ENCODE data around the gene PAOX.
"Not testable (repeated sequence)": the region's sequence is repeated elsewhere in the genome, so short reads cannot be mapped to it uniquely, and the experiment has no call there.

The PAOX gene

DNA sequence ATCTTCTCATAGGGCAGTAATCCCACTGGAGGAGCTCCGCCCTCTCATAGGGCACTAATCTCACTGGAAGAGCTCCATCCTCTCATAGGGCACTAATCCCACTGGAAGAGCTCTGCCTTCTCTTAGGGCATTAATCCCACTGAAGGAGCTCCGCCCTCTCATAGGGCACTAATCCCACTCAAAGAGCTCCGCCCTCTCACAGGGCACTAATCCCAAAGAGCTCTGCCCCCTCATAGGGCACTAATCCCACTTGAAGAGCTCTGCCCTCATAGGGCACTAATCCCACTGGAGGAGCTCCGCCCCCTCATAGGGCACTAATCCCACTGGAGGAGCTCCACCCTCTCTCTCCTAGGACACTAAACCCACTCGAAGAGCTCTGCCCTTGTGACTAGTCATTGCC, 17.8 kb upstream of the PAOX start:
- no peak for DNase-seq (ENCODE audit: low read depth in 1 of 2, low spot score in 1 of 2)
- TF ChIP-seq JUND (IDR thresholded peaks at IDR 0.05; ENCODE audit: low read depth) = no peak
- in situ Hi-C loops (cut with HindIII; ENCODE audit: low pct_unique_long_range_greater_than_20kb, low sequenced_read_pairs) = no loop called here

DNA sequence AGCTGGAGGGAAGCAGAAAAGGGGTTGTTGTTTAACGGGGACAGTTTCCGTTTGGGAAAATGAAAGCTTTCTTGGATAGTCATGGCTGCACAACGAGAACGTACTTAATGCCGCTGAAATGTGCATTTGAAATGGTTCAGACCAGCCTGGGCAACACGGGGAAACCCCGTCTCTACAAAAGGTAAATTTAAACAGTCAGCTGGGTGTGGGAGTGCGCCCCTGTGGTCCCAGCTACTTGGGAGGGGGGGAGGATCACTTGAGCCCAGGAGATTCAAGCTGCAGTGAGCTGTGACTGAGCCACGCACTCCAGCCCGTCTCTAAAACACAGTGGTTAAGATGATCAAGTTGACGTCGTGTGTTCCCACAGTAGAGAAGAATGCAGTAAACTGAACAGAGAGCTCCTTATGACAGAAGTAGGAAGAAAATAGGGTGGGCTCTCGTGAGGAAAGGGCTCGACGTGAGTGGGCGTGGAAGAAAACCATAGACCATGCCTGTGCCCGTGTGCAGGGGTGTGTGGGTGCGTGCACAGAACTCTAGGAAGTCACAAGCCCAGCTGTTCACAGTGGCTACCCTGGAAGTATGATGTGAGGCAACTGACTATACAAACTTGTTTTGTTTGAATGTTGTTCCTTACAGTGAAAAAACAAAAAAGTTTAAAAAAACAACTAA, 17.2 kb upstream of the PAOX start:
- in situ Hi-C loops (cut with HindIII; ENCODE audit: low pct_unique_long_range_greater_than_20kb, low sequenced_read_pairs) = no loop called here
- TF ChIP-seq JUND (IDR thresholded peaks at IDR 0.05; ENCODE audit: low read depth) = no peak
- no peak for DNase-seq (ENCODE audit: low read depth in 1 of 2, low spot score in 1 of 2)

DNA sequence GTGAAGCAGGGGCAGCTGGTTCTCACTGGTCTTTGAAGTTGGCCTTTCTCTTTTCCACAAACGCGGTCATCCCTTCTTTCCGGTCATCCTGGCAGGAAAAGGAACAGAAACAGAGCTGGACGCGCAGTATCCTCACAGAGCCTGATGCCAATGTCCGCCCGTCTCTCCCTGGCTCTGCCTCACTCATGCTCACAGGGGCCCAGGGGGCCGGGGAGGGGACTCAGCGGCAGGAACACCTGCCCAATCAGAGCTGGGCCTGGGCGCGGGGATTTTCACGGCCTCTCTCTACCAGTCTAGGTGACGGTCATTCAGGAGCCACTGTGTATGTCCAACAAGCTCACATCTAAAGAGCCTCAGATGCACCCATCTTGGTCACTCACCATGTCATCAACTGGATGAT, 16.2 kb upstream of the PAOX start:
- TF ChIP-seq JUND (IDR thresholded peaks at IDR 0.05; ENCODE audit: low read depth) = no peak
- in situ Hi-C loops (cut with HindIII; ENCODE audit: low pct_unique_long_range_greater_than_20kb, low sequenced_read_pairs) = no loop called here
- no peak for DNase-seq (ENCODE audit: low read depth in 1 of 2, low spot score in 1 of 2)

- no peak for DNase-seq (ENCODE audit: low read depth in 1 of 2, low spot score in 1 of 2)
- no peak for TF ChIP-seq JUND (IDR thresholded peaks at IDR 0.05; ENCODE audit: low read depth)
- in situ Hi-C loops (cut with HindIII; ENCODE audit: low pct_unique_long_range_greater_than_20kb, low sequenced_read_pairs) = no loop called here
Measured at GRCh38 chr10:133364645-133365431, 14.2 kb upstream of the PAOX start.

DNA sequence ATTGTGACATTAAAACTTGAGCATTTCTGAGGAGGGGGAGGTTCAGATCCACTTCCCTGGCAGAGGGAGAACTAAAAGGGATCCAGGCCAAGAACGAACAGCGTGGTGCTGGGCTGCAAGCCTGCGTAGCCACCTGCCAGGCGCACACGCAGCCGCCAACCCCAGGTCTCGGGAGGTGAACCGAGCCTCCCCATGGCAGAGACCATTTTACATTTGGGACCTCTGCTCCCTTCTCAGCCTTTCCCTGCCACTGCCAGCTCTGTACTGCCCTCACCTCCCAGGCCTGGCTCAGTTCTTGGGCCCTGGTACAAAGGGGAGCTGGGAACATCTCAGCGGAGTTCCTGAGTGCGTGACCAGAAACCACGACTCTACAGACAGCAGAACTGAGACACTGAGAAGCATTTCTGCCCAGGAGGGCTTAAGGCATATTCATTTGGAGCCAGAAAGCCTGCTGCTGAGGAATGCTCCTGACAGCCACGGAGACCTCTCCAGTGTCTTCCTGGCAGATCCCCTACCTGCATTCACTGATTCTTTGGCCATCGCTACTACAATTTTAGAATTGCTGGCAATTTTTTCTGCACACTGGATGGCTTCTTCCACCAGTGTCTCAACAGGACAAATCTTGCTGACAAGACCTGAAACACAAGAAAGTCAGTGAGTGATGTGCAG, 13.5 kb upstream of the PAOX start:
- TF ChIP-seq JUND (IDR thresholded peaks at IDR 0.05; ENCODE audit: low read depth) = no peak
- in situ Hi-C loops (cut with HindIII; ENCODE audit: low pct_unique_long_range_greater_than_20kb, low sequenced_read_pairs) = no loop called here
- DNase-seq (ENCODE audit: low read depth in 1 of 2, low spot score in 1 of 2) = no peak

DNA sequence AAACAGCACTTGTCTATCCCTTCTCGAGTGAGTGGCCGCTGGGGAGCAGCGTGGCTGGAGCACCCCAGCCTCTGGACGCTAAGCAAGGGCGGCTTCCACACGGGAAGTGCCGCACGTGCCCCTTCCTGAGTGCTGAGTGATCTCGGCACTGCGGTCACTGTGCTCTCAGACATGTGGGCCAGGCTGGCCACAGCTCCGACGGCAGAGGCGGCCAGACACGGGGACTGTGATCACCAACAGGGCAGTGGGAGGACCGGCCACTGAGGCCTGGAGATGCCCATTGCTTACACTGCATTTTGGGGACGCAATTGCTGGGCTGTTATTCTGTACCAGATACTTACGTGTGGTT, 13.0 kb upstream of the PAOX start:
- TF ChIP-seq JUND (IDR thresholded peaks at IDR 0.05; ENCODE audit: low read depth) = no peak
- in situ Hi-C loops (cut with HindIII; ENCODE audit: low pct_unique_long_range_greater_than_20kb, low sequenced_read_pairs) = no loop called here
- DNase-seq (ENCODE audit: low read depth in 1 of 2, low spot score in 1 of 2) = no peak

GRCh38 chr10:133366751-133367150, 12.3 kb upstream of the PAOX start:
- in situ Hi-C loops (cut with HindIII; ENCODE audit: low pct_unique_long_range_greater_than_20kb, low sequenced_read_pairs) = no loop called here
- TF ChIP-seq JUND (IDR thresholded peaks at IDR 0.05; ENCODE audit: low read depth) = no peak
- DNase-seq (ENCODE audit: low read depth in 1 of 2, low spot score in 1 of 2) = no peak

DNA sequence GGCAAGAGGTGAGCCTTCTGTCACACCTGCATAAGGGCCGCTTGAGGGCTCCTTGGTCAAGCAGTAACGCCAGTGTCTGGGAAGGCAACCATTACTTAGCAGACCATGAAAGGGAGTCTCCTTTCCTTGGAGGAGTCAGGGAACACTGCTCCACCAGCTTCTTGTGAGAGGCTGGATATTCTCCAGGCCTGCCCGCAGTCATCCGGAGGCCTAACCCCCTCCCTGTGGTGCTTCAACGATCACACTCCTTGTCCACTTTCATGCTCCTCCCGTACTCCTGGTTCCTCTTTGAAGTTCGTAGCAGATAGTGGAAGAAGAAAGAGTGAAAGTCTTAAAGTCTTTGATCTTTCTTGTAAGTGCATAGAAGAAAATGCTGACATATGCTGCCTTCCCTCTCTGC, 11.6 kb upstream of the PAOX start:
- in situ Hi-C loops (cut with HindIII; ENCODE audit: low pct_unique_long_range_greater_than_20kb, low sequenced_read_pairs); DNase-seq (ENCODE audit: low read depth in 1 of 2, low spot score in 1 of 2): not testable (repeated sequence)

GRCh38 chr10:133368153-133368552, 10.9 kb upstream of the PAOX start:
- TF ChIP-seq JUND (IDR thresholded peaks at IDR 0.05; ENCODE audit: low read depth) = no peak
- in situ Hi-C loops (cut with HindIII; ENCODE audit: low pct_unique_long_range_greater_than_20kb, low sequenced_read_pairs) = no loop called here
- no peak for DNase-seq (ENCODE audit: low read depth in 1 of 2, low spot score in 1 of 2)

- no peak for TF ChIP-seq JUND (IDR thresholded peaks at IDR 0.05; ENCODE audit: low read depth)
- DNase-seq (ENCODE audit: low read depth in 1 of 2, low spot score in 1 of 2) = no peak
- in situ Hi-C loops (cut with HindIII; ENCODE audit: low pct_unique_long_range_greater_than_20kb, low sequenced_read_pairs) = no loop called here
Measured at GRCh38 chr10:133370030-133370786, 8.9 kb upstream of the PAOX start.

DNA sequence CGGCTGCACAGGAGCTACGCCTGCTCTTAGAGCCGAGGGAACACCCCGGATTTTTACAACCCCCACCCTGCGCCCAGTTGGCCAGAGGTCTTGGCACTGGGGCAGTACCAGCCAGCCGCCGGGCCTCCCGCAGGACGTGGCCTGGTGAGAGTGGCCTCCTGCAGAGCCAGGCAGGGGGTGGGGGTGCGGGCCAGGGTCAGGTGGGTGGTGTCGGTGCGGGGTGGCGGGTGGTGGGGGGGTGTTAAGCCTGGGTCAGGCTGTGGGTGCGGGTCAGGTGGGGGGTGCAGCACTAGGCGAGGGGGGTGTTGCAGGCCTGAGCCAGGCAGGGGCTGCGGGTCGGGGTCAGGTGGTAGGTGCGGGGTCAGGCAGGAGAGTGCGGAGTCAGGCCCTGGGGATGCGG, 6.6 kb upstream of the PAOX start:
- TF ChIP-seq JUND (IDR thresholded peaks at IDR 0.05; ENCODE audit: low read depth) = no peak
- no peak for DNase-seq (ENCODE audit: low read depth in 1 of 2, low spot score in 1 of 2)
- in situ Hi-C loops (cut with HindIII; ENCODE audit: low pct_unique_long_range_greater_than_20kb, low sequenced_read_pairs) = no loop called here

DNA sequence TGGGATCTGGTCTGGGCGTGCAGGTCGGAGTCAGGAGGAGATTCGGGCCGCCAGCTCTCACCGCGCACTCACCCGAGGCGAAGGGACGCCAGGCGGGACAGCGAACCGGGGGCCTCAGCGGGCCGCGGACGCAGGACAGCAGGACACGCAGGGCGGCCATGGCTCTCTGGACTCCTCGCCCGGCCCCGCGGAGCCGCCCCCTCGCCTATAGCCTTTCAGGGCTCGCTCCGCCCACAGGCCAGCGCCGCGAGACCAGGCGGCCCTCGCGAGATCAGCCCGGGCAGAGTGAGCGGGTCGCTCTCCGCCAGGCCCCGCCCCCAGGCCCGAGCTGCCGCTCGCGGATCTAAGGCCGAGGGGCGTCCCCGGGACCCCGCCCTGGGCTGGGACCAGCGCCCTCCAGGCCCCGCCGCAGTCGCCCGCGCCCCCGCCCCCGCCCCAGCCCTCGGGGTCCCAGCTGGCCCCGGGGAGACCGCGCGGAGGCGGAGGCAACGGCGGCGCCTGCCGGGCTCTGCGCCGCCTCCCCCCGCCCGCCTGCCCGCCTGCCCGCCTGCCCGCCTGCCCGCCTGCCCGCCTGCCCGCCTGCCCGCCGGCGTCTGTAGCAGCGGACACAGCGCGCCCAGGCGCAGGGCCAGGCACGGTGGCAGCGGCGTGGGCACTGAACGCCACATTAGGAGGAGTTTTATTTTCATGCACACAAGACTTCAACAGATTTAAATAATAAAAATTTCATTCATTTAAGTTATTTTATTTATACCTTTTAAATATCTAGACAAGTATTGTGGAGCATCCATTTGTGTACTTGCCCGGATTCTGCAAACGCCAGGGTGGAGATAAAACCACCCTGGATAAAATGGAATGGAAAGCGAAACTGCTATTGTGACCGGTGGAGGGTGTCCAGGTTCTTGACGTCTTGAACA, 5.6 kb upstream of the PAOX start, which contains the start of gene ECHS1:
Gene ECHS1 (minus strand): TSS at position 181 of the 917 bp plus-strand sequence. CDS start 21 bp downstream, at position 160.
- no peak for TF ChIP-seq JUND (IDR thresholded peaks at IDR 0.05; ENCODE audit: low read depth)
- DNase-seq (ENCODE audit: low read depth in 1 of 2, low spot score in 1 of 2) = peak; percentile 92 to 95
- in situ Hi-C loops (cut with HindIII; ENCODE audit: low pct_unique_long_range_greater_than_20kb, low sequenced_read_pairs) = no loop called here

Measured in T47D (cell line).